ENCODE measurements around the gene RAD51AP1. TPM values are rescaled to one million over a fixed set of nuclear protein-coding genes. Genes with fewer than 3 reads are reported as not detected.

RAD51AP1 gene
- polyA plus RNA-seq, 1 donor (not counting 4 experiments of a cell fraction or from before 2014, with no cell fraction given): 13.0 TPM

DNA sequence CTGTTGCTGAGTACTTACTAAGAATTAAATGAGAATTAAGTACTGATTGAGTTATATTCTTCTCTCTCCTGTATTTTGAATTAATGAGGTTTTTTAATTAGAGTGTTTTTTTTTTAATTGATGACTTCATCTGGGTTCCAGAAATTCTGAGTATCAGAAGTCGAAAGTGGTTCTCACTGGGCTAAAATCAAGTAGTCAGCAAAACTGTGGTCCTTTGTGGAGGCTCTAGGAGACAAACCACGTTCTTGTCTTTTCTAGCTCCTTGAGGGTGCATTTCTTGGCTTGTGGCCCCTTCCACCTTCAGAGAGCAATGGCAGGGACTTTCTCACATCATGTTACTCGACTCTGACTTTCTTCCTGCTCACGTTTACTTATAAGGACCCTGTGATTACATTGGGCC lies 15.3 kb downstream of the RAD51AP1 start:
- Histone ChIP-seq H3K4me2 (ENCODE audit: control insufficient read depth, extremely low read depth, insufficient read depth, low read depth, low read length) (no peak overlapping the region), H2AFZ (ENCODE audit: control insufficient read depth, low read length) (no peak overlapping the region), H4K20me1 (ENCODE audit: control insufficient read depth, extremely low read depth, insufficient read depth, low read length) (no peaks in the 10 kb centered on the region), H3K27ac (ENCODE audit: control insufficient read depth, insufficient read depth, low read length) (no peak overlapping the region), H3K4me1 (ENCODE audit: control insufficient read depth, extremely low read depth, insufficient read depth, low read length) (no peaks in the 10 kb centered on the region), H3K9ac (ENCODE audit: control insufficient read depth, extremely low read depth, insufficient read depth, low read length) (no peak overlapping the region), H3K27me3 (ENCODE audit: control insufficient read depth, extremely low read depth, insufficient read depth, low read length) (no peaks in the 10 kb centered on the region), H3K4me3 (ENCODE audit: control insufficient read depth in 2 of 3, extremely low read depth in 1 of 3, insufficient read depth in 2 of 3, low read depth in 1 of 3, low read length in 3 of 3) (no peak overlapping the region), H3K36me3 (ENCODE audit: control insufficient read depth in 2 of 2, extremely low read depth in 1 of 2, insufficient read depth in 2 of 2, low read length in 2 of 2) (peaks cover 0 to 6% of the 10 kb centered on the region in 2 experiments), H3K9me3 (ENCODE audit: control insufficient read depth, low read depth, low read length) (no peaks in the 10 kb centered on the region), H3K79me2 (ENCODE audit: control insufficient read depth, insufficient read depth, low read length) (no peaks in the 10 kb centered on the region), H3K9me1 (ENCODE audit: control insufficient read depth, extremely low read depth, insufficient read depth, low read length) (no peaks in the 10 kb centered on the region)
- no peak for FAIRE-seq
- TF ChIP-seq CTCF (optimal IDR thresholded peaks at IDR 0.05 in 1 of 3, IDR thresholded peaks at IDR 0.05 in 1 of 3, conservative IDR thresholded peaks at IDR 0.05 in 1 of 3; ENCODE audit: extremely low read depth in 1 of 3, insufficient read depth in 2 of 3, low read length in 3 of 3) (no peak), EZH2 (IDR thresholded peaks at IDR 0.05; ENCODE audit: low read length) (no peak)
- dilution Hi-C loops (cut with MboI; ENCODE audit: extremely low pct_ligation_motif_present, low sequenced_read_pairs): no loop called here
- no peak for DNase-seq (ENCODE audit: low read depth, low spot score)

DNA sequence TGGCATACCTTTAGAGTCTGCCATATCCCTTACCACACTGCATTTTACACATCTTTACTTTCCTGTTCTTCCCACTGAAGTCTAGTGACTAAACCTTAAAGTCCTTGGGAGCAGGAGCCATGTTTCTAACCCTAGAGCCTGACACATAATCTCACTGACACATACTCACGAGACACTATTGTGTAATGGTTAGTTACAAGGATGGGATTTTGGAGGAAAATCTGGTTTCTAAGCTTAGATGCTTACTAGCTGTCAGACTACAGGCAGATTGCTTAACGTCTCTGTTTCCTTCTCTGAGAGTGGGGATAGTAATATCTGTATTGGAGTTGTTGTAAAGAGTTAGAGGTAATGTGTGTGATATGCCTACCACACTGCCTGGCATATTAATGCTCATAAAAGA lies 17.1 kb downstream of the RAD51AP1 start:
- Histone ChIP-seq H3K9me3 (ENCODE audit: control insufficient read depth, low read depth, low read length) (no peaks in the 10 kb centered on the region), H3K4me2 (ENCODE audit: control insufficient read depth, extremely low read depth, insufficient read depth, low read depth, low read length) (no peak overlapping the region), H3K9ac (ENCODE audit: control insufficient read depth, extremely low read depth, insufficient read depth, low read length) (no peak overlapping the region), H4K20me1 (ENCODE audit: control insufficient read depth, extremely low read depth, insufficient read depth, low read length) (no peaks in the 10 kb centered on the region), H3K9me1 (ENCODE audit: control insufficient read depth, extremely low read depth, insufficient read depth, low read length) (no peaks in the 10 kb centered on the region), H3K4me1 (ENCODE audit: control insufficient read depth, extremely low read depth, insufficient read depth, low read length) (no peaks in the 10 kb centered on the region), H3K27ac (ENCODE audit: control insufficient read depth, insufficient read depth, low read length) (no peak overlapping the region), H3K36me3 (ENCODE audit: control insufficient read depth in 2 of 2, extremely low read depth in 1 of 2, insufficient read depth in 2 of 2, low read length in 2 of 2) (no peaks in the 10 kb centered on the region), H2AFZ (ENCODE audit: control insufficient read depth, low read length) (no peak overlapping the region), H3K4me3 (ENCODE audit: control insufficient read depth in 2 of 3, extremely low read depth in 1 of 3, insufficient read depth in 2 of 3, low read depth in 1 of 3, low read length in 3 of 3) (no peak overlapping the region), H3K27me3 (ENCODE audit: control insufficient read depth, extremely low read depth, insufficient read depth, low read length) (no peaks in the 10 kb centered on the region), H3K79me2 (ENCODE audit: control insufficient read depth, insufficient read depth, low read length) (no peaks in the 10 kb centered on the region)
- TF ChIP-seq CTCF (optimal IDR thresholded peaks at IDR 0.05 in 1 of 3, IDR thresholded peaks at IDR 0.05 in 1 of 3, conservative IDR thresholded peaks at IDR 0.05 in 1 of 3; ENCODE audit: extremely low read depth in 1 of 3, insufficient read depth in 2 of 3, low read length in 3 of 3) (no peak), EZH2 (IDR thresholded peaks at IDR 0.05; ENCODE audit: low read length) (no peak)
- FAIRE-seq (no peak), DNase-seq (ENCODE audit: low read depth, low spot score) (no peak)
- dilution Hi-C loops (cut with MboI; ENCODE audit: extremely low pct_ligation_motif_present, low sequenced_read_pairs): no loop called here
